Nephron progenitor cell (in vitro differentiated cells): ENCODE measurements around the gene ZBTB48.
A peak's percentile ranks its signal among the peaks of the same experiment; 100 is the strongest.
"Not testable (repeated sequence)": the region's sequence is repeated elsewhere in the genome, so short reads cannot be mapped to it uniquely, and the experiment has no call there.

Experiments
- DNase-seq: peaks from one replicate; pipeline ENCODE4 v3.0.0; 2021
- H3K27ac Mint-ChIP-seq: 2 replicates; pipeline ENCODE4 v1.8.0; 2021; ENCODE audit warnings: mild to moderate bottlenecking, moderate library complexity, mixed read lengths
- H3K27me3 Mint-ChIP-seq: 2 replicates; pipeline ENCODE4 v1.8.0; 2021; ENCODE audit warnings: mild to moderate bottlenecking, low read depth, mixed read lengths; ENCODE audit not compliant: poor library complexity
- H3K36me3 Mint-ChIP-seq: 2 replicates; pipeline ENCODE4 v1.8.0; 2021; ENCODE audit warnings: low read depth, mixed read lengths
- H3K4me1 Mint-ChIP-seq: 2 replicates; pipeline ENCODE4 v1.8.0; 2021; ENCODE audit warnings: mixed read lengths
- H3K4me3 Mint-ChIP-seq: 2 replicates; pipeline ENCODE4 v1.8.0; 2021; ENCODE audit warnings: mild to moderate bottlenecking, moderate library complexity, mixed read lengths
- H3K9me3 Mint-ChIP-seq: 2 replicates; pipeline ENCODE4 v1.8.0; 2021; ENCODE audit warnings: mild to moderate bottlenecking, moderate library complexity, mixed read lengths
- CTCF ChIP-seq: fragments of 200-600 bp; sonication (generic); IDR thresholded peaks from 2 replicates; pipeline ENCODE4 v1.5.0; 2021; ENCODE audit warnings: antibody characterized with exemption

ZBTB48 gene

DNA sequence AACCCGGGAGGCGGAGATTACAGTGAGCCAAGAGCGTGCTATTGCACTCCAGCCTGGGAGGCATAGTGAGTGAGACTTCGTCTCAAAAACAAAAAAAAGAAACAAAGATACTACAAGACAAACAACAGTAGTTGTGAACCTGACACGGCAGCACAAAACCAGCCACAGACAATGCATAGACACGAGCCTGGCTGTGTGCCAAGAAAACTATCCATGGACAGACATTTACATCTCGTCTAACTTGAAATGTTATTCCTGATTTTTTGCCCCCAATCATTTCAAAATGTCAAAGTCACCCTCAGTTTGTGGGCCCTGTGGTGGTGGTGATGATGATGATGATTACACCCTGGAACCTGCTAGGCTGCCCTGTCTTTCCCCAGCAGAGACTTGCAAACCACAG, 16.6 kb downstream of the ZBTB48 start:
- Mint-ChIP-seq H3K4me1 (peaks cover 51% of the 10 kb centered on the region), H3K27me3 (no peaks in the 10 kb centered on the region), H3K36me3 (peaks cover 24% of the 10 kb centered on the region), H3K4me3 (peak overlapping the region; percentile 25), H3K27ac (peak overlapping the region; percentile 16), H3K9me3 (no peaks in the 10 kb centered on the region)
- TF ChIP-seq CTCF, result no peak
- no peak for DNase-seq

DNA sequence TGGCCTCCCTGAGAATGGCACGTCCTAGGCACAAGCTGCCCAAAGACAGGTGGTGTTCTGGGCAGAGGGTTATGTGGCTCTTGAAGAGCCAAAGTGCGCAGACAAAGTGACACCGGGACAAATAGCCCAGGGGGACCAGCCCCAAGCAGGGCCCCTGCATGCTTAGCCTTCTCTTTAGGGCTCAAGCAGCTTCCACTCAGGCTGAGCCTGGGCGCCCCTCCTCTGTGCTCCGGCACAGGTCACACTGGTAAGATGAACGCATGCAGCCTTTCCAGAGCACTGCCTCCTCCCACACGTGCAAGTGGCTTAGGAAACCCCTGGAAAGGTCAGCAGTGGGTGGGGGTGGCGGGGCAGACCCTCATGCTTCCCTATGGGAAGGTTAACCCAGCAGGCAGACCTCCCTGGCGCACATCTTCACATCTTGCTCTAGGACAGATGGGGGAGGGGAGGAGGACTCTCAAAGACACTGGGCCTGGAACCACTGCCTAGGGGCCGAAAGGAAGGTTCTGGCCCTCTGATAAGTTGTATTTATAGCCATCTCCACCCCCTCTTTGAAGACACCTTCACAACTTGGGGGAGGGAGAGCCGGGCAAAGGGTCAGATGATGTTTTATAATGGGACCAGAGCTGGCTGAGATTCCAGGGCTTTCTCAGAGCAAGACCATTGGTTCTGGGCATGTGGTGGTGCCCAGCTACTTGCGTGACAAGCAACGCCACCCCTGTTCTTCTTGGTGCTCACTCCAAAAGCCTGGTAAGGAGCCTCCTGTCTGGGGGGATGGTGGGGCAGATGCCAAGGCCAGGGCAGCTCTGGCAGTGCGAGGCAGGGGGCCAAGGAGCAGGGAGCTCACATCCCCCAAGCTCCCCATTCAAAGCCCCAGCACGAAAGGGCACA, 17.3 kb downstream of the ZBTB48 start:
- Mint-ChIP-seq H3K27ac (peak overlapping the region; percentile 51), H3K27me3 (no peaks in the 10 kb centered on the region), H3K36me3 (peaks cover 24% of the 10 kb centered on the region), H3K4me1 (peaks cover 51% of the 10 kb centered on the region), H3K4me3 (peak overlapping the region; percentile 26), H3K9me3 (no peaks in the 10 kb centered on the region)
- no peak for TF ChIP-seq CTCF
- DNase-seq, result no peak

DNA sequence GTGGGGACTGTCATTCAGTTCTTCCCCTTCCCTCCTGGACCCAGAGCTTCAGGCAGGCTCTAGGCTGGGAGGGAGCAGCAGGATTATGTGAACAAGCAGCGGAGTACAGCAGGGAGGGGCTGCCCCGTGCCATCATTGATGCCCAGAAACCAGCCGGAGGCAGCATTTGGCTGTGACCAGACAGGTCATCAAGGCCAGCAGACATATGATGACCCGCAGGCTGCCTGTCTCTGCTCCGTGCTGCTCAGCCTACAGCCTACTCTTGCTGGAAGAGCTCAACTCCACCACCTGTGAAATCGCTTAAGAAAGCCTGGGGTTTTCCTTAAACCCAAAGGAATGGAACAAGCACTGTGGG, 18.0 kb downstream of the ZBTB48 start:
- no peak for DNase-seq
- Mint-ChIP-seq H3K27me3 (no peaks in the 10 kb centered on the region), H3K27ac (no peak overlapping the region), H3K9me3 (no peaks in the 10 kb centered on the region), H3K4me1 (peaks cover 51% of the 10 kb centered on the region), H3K4me3 (no peak overlapping the region), H3K36me3 (peaks cover 24% of the 10 kb centered on the region)
- TF ChIP-seq CTCF, result no peak

DNA sequence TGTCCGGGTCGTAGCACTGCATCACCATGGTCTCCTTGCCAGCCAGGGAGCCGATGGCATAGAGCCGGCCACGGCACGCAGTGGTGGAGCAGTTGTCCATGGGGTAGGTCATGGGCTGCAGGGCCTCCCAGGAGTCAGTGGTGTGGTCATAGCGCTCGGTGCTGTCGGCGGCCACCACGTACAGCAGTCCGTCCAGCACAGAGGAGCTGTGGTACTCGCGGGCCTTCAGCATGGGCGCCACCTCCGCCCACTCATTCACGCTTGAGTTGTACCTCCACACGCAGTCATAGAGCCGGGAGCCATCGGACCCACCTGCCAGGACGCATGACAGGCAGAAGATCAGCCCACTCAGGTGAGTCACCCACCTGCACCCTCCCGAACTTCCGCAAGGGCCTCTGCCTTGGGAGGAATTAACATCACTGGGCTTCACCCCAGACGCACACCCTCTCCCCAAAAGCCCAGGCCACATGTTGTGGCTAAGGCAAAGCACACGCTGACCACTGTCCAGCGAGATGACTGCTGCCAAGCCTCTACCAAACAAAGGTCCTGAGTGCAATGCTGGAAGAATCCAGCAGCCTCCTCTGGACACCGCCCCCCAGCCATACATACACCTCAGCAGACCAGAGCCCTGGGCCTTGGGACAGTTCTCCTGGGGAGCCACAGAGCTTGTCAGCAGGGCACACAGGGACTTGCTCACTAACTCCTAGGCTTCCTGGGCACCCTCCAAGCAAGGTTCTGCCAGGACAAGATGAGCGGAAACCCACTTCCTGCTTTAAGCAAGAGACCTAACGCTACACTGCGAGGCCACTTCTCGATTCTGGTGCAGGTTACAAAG, 19.6 kb downstream of the ZBTB48 start:
- no peak for TF ChIP-seq CTCF
- H3K9me3 Mint-ChIP-seq, result no peaks in the 10 kb centered on the region

DNA sequence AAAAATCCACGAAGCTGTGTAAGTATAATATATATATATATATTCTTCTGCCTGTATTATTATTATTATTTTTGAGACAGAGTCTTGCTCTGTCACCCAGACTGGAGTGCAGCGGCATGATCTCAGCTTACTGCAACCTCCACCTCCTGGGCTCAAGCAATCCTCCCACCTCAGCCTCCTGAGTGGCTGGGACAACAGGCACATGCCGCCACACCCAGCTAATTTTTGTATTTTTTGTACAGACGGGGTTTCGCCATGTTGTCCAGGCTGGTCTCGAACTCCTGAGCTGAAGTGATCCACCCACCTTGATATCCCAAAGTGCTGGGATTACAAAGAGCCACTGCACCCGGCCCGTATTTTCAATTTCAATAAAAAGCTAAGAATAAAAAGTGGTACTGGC, 20.2 kb downstream of the ZBTB48 start:
- H3K36me3 Mint-ChIP-seq, result peaks cover 15% of the 10 kb centered on the region
- H3K27me3 Mint-ChIP-seq, H3K9me3 Mint-ChIP-seq, H3K27ac Mint-ChIP-seq, DNase-seq: not testable (repeated sequence)
- peaks cover 67% of the 10 kb centered on the region for H3K4me1 Mint-ChIP-seq
- peak overlapping the region; percentile 90 for H3K4me3 Mint-ChIP-seq

More for the DNA sequence above, 19.6 kb downstream of the ZBTB48 start:
- no peaks in the 10 kb centered on the region for H3K27me3 Mint-ChIP-seq
- H3K36me3 Mint-ChIP-seq, result peaks cover 19% of the 10 kb centered on the region
- no peak overlapping the region for H3K27ac Mint-ChIP-seq
- H3K4me3 Mint-ChIP-seq, result peak overlapping the region; percentile 25
- DNase-seq, result no peak
- peaks cover 63% of the 10 kb centered on the region for H3K4me1 Mint-ChIP-seq

- no peak overlapping the region for H3K27ac Mint-ChIP-seq
- TF ChIP-seq CTCF, result no peak
- H3K36me3 Mint-ChIP-seq, result peaks cover 10% of the 10 kb centered on the region
- no peaks in the 10 kb centered on the region for H3K9me3 Mint-ChIP-seq
- H3K4me3 Mint-ChIP-seq, result peak overlapping the region; percentile 90
- peaks cover 71% of the 10 kb centered on the region for H3K4me1 Mint-ChIP-seq
- H3K27me3 Mint-ChIP-seq, result no peaks in the 10 kb centered on the region
- DNase-seq, result peak; percentile 33
These were observed 20.7 kb downstream of the ZBTB48 start for GRCh38 chr1:6600410-6601048.
